Kidney (tissue), 14 donors: ENCODE measurements around the gene ARSG. TPM values are rescaled to one million over a fixed set of nuclear protein-coding genes. Genes with fewer than 3 reads are reported as not detected.

Experiments used
- DNase-seq, 5 donors: peaks; one replicate each; pipeline ENCODE4 v3.0.0-alpha.2; 2013 to 2020
- FAIRE-seq: peaks from 2 replicates; lab custom pipeline; 2012; peaks lifted over from hg19 to GRCh38; lab: Jason Lieb, UNC
- H3K27ac ChIP-seq, 2 donors: one replicate each; pipeline ENCODE4 v1.7.0; 2013; ENCODE audit warnings: low read depth in 2 of 2, low read length in 2 of 2, inconsistent platforms in 1 of 2
- H3K27me3 ChIP-seq: one replicate; pipeline ENCODE4 v1.7.1; 2013; ENCODE audit warnings: low read length, inconsistent platforms; ENCODE audit not compliant: control insufficient read depth, insufficient read depth
- H3K36me3 ChIP-seq, 3 donors: one replicate each; pipeline versions ENCODE4 v1.7.0 to v1.7.1; 2013; ENCODE audit warnings: low read length in 3 of 3, control low read depth in 1 of 3, inconsistent platforms in 1 of 3; ENCODE audit not compliant: insufficient read depth in 3 of 3, control insufficient read depth in 2 of 3
- H3K4me1 ChIP-seq, 3 donors: one replicate each; pipeline versions ENCODE4 v1.7.0 to v1.7.1; 2013; ENCODE audit warnings: low read length in 3 of 3, inconsistent platforms in 1 of 3, low read depth in 1 of 3; ENCODE audit not compliant: control insufficient read depth in 2 of 3, insufficient read depth in 2 of 3
- H3K4me3 ChIP-seq, 3 donors: one replicate each; pipeline versions ENCODE4 v1.7.0 to v1.8.1; 2013; ENCODE audit warnings: low read length in 3 of 3, control low read depth in 1 of 3, inconsistent platforms in 1 of 3
- H3K9ac ChIP-seq, 3 donors: one replicate each; pipeline versions ENCODE4 v1.7.0 to v1.7.1; 2013; ENCODE audit warnings: low read length in 3 of 3, control low read depth in 1 of 3, inconsistent platforms in 1 of 3
- H3K9me3 ChIP-seq, 3 donors: one replicate each; pipeline versions ENCODE4 v1.7.0 to v1.7.1; 2013; ENCODE audit warnings: low read length in 3 of 3, control low read depth in 1 of 3, inconsistent platforms in 1 of 3; ENCODE audit not compliant: control insufficient read depth in 2 of 3, insufficient read depth in 1 of 3
- intact Hi-C: fragments of 100-400 bp; cut with DNase I; formaldehyde crosslinking; loops from one replicate; pipeline ENCODE4 v1.11.1; 2022
- polyA plus RNA-seq: library from polyadenylated mRNA; stranded (reverse); fragments of 350-450 nt; fragmentation: Illumina TruSeq; extraction: RNeasy Lipid Tissue Mini Kit (QIAGEN cat#74804); gene quantifications from one replicate; pipeline ENCODE4 v1.2.3, GENCODE V29; 2014; ENCODE audit warnings: low read depth, low replicate concordance; ENCODE audit not compliant: insufficient read depth
- total RNA-seq: library from RNA; stranded (reverse); fragmentation: NEBNext Ultra II Directional; extraction: Animal tissue kit (Norgen Biotek cat#: 25700); gene quantifications from one replicate; pipeline ENCODE4 v1.2.1, GENCODE V29; 2021
- TF ChIP-seq, protein P1 (sequence below): IDR thresholded peaks from 3 replicates; pipeline ENCODE4 v1.5.1; 2012; ENCODE audit warnings: mild to moderate bottlenecking, moderate library complexity, borderline replicate concordance; ENCODE audit not compliant: insufficient read depth; ENCODE audit errors: extremely low read depth
- donor health status: control.
- donor health status: control.
- donor health status: control.
- donor health status: control.
- donor health status: control.
- donor health status: DM: yes; HTN: yes; CAD: no.
- donor health status: Normal renal cell carcinoma (clear cell type).

The ARSG gene
- total and polyA plus RNA-seq, 2 donors from 2014 or later = 5.0 to 12.6 TPM

DNA sequence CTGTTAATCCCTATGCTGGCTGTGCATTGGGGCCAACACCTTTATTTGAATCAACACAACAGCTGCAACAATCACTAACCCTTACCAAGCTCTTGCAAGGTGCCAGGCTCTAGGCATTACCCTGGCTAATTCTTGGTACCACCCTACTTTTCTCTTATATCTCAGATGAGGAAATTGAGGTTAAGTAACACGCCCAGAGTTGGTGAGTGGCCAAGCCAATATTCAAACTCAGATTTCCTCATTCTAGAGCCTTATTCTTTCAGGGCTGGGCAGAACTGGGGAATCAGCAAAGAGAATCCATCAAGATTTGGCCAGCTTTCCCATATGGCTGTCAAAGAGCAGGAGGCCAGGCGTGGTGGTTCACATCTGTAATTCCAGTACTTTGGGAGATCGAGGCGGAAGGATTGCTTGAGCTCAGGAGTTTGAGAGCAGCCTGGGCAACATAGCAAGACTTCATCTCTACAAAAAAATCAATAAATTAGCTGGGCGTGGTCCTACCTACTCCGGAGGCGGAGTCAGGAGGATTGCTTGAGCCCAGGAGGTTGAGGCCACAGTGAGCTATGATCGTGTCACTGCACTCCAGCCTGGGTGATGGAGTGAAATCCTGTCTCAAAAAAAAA lies 23.7 kb downstream of the ARSG start:
- Histone ChIP-seq H3K9me3 (no peaks in the 10 kb centered on the region), H3K27me3 (no peaks in the 10 kb centered on the region), H3K4me1 (no peaks in the 10 kb centered on the region), H3K4me3 (no peak overlapping the region), H3K27ac (no peak overlapping the region), H3K36me3 (no peaks in the 10 kb centered on the region), H3K9ac (no peak overlapping the region)
- intact Hi-C loops = no loop called here
- TF ChIP-seq, protein P1, sequence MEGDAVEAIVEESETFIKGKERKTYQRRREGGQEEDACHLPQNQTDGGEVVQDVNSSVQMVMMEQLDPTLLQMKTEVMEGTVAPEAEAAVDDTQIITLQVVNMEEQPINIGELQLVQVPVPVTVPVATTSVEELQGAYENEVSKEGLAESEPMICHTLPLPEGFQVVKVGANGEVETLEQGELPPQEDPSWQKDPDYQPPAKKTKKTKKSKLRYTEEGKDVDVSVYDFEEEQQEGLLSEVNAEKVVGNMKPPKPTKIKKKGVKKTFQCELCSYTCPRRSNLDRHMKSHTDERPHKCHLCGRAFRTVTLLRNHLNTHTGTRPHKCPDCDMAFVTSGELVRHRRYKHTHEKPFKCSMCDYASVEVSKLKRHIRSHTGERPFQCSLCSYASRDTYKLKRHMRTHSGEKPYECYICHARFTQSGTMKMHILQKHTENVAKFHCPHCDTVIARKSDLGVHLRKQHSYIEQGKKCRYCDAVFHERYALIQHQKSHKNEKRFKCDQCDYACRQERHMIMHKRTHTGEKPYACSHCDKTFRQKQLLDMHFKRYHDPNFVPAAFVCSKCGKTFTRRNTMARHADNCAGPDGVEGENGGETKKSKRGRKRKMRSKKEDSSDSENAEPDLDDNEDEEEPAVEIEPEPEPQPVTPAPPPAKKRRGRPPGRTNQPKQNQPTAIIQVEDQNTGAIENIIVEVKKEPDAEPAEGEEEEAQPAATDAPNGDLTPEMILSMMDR = no peak
- DNase-seq = no peak
- FAIRE-seq = no peak

- H3K9ac ChIP-seq = no peak overlapping the region
- intact Hi-C loops = no loop called here
- H3K27ac ChIP-seq = no peak overlapping the region
- FAIRE-seq (no peak), DNase-seq (no peak)
- no peaks in the 10 kb centered on the region for H3K9me3 ChIP-seq
- TF ChIP-seq, protein P1 = no peak
- H3K27me3 ChIP-seq = no peaks in the 10 kb centered on the region
- no peaks in the 10 kb centered on the region for H3K36me3 ChIP-seq
- H3K4me1 ChIP-seq = no peaks in the 10 kb centered on the region
- no peak overlapping the region for H3K4me3 ChIP-seq
Observed at GRCh38 chr17:68315930-68316329, 24.6 kb downstream of the ARSG start.

- Histone ChIP-seq H3K27me3 (no peaks in the 10 kb centered on the region), H3K36me3 (no peaks in the 10 kb centered on the region), H3K27ac (no peak overlapping the region), H3K9ac (no peak overlapping the region), H3K4me3 (no peak overlapping the region), H3K4me1 (no peaks in the 10 kb centered on the region), H3K9me3 (no peaks in the 10 kb centered on the region)
- TF ChIP-seq, protein P1 = no peak
- no peak for FAIRE-seq
- intact Hi-C loops = no loop called here
- no peak for DNase-seq
Observed at GRCh38 chr17:68317458-68317857, 26.2 kb downstream of the ARSG start.
